ENCODE data around the gene WDR5.

WDR5 gene

DNA sequence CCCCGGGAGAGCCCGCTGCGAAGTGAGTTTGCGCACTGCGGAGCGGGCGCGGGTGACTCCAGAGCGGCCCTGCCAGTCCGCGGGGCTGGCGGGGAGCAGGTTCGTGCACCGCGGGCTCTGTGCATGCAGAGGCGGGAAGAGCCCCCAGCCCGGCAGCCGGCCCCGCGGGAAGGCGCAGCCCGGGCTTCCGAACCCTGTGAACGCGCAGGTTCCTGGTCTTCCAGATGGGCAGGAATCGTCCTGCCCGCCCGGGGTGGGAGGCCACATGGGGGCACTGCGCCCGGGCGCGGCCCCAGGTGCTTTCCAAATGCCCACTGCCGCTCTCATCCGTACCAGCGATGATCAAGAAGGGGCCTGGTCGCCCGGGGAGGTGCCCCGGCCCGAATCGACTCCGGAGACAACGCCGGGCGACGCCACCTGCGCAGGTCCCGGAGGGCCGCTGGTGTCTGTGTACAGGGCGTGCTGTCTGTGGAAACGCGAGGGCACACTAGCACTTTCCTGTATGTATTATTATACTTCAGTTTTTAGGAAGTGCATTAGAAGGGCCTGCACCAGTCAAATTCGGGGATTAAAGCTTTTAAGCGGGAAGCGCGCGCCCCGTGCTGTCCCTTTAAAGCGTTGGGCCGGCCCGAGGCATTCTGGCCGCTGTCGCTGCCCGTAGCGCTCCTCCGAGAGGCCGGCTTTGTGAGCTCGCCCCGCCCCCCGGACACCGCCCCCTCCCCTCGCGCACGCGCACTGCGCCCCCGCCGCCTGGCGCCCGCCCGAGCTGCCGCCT, at the start of gene WDR5:
TSS of gene WDR5 (plus strand) at position 740 of the 775 bp plus-strand sequence. CDS start 3,796 bp downstream, outside the sequence.
- H3K9me3 ChIP-seq (replicated peaks; ENCODE audit: insufficient read depth, low read length), result no peaks in the 10 kb centered on the region
- H3K79me2 ChIP-seq (ENCODE audit: low read length), result peaks cover 48% of the 10 kb centered on the region
- H2AFZ ChIP-seq (ENCODE audit: low read length), result peak within 1 kb of the TSS; percentile 94
- H3K9ac ChIP-seq (ENCODE audit: low read length), result peak within 1 kb of the TSS; percentile 97
- TF ChIP-seq EZH2 (optimal IDR thresholded peaks at IDR 0.05; ENCODE audit: low read depth, low read length) (no peak), EZH2phosphoT487 (IDR thresholded peaks at IDR 0.05; ENCODE audit: low read length) (no peak)
- TF ChIP-seq, protein P1, sequence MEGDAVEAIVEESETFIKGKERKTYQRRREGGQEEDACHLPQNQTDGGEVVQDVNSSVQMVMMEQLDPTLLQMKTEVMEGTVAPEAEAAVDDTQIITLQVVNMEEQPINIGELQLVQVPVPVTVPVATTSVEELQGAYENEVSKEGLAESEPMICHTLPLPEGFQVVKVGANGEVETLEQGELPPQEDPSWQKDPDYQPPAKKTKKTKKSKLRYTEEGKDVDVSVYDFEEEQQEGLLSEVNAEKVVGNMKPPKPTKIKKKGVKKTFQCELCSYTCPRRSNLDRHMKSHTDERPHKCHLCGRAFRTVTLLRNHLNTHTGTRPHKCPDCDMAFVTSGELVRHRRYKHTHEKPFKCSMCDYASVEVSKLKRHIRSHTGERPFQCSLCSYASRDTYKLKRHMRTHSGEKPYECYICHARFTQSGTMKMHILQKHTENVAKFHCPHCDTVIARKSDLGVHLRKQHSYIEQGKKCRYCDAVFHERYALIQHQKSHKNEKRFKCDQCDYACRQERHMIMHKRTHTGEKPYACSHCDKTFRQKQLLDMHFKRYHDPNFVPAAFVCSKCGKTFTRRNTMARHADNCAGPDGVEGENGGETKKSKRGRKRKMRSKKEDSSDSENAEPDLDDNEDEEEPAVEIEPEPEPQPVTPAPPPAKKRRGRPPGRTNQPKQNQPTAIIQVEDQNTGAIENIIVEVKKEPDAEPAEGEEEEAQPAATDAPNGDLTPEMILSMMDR (IDR thresholded peaks at IDR 0.05; ENCODE audit: low read length), result peak; percentile 30
- no peaks in the 10 kb centered on the region for H3K9me2 ChIP-seq (replicated peaks; ENCODE audit: insufficient read depth, low read length)
- H3K27me3 ChIP-seq (replicated peaks; ENCODE audit: insufficient read depth, low read length), result no peaks in the 10 kb centered on the region
- H3K4me1 ChIP-seq (ENCODE audit: low read length), result peaks cover 7% of the 10 kb centered on the region; the same call in 1 of the 2 replicates
- no peaks in the 10 kb centered on the region; the same call in 1 of the 2 replicates for H3K36me3 ChIP-seq (replicated peaks; ENCODE audit: insufficient read depth, low read length)
- H3K4me2 ChIP-seq (ENCODE audit: low read depth, low read length), result peak within 1 kb of the TSS; percentile 90
- peak within 1 kb of the TSS; percentile 100 for H3K4me3 ChIP-seq (ENCODE audit: low read length)
- H3F3A ChIP-seq (ENCODE audit: insufficient read depth, low read length), result no peaks in the 10 kb centered on the region
- DNase-seq, result peak; percentile 89
- H3K27ac ChIP-seq (ENCODE audit: low read length), result peak within 1 kb of the TSS; percentile 80
- H4K20me1 ChIP-seq (ENCODE audit: insufficient read depth, low read length), result peaks cover 11% of the 10 kb centered on the region; the same call in 1 of the 2 replicates

DNA sequence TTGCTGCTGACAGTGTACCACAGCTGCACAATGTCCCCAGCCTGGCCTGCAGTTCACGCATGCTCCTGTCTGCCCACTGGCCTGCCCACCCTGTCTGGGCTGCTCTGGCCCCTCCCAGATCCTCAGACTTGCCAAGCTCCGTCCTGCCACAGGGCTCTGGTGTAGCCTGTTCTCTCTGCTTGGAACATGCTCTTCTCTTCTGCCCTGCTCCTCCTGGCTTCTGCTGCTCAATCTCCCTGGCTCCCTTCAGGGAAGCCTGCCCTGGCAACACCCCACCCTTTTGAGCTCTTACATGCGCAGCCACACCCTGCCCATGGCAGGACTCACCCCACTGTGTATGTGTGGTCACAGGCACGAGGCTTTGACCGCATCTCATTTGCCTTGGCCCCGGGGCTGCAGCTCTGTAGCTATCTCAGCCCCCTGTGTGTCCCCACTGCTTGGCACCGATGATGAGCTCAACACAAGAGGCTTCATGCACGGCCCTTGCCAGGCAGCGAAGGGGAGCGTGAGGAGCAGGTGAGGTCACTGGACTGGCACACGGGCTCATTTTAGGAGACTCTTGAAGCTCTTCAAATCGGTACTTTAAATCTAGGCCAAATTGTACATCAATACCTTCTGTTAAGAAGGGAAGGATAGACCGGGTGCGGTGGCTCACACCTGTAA, 47.7 kb upstream of the WDR5 start:
- Histone ChIP-seq H3K4me2 (ENCODE audit: low read depth, low read length) (no peak overlapping the region), H2AFZ (ENCODE audit: low read length) (no peak overlapping the region), H3K27ac (ENCODE audit: low read length) (no peak overlapping the region), H3K9ac (ENCODE audit: low read length) (no peak overlapping the region), H3K27me3 (replicated peaks; ENCODE audit: insufficient read depth, low read length) (peaks cover 64% of the 10 kb centered on the region), H3K79me2 (ENCODE audit: low read length) (no peaks in the 10 kb centered on the region), H3K36me3 (replicated peaks; ENCODE audit: insufficient read depth, low read length) (no peaks in the 10 kb centered on the region), H3K4me3 (ENCODE audit: low read length) (no peak overlapping the region), H3F3A (ENCODE audit: insufficient read depth, low read length) (no peaks in the 10 kb centered on the region), H3K9me3 (replicated peaks; ENCODE audit: insufficient read depth, low read length) (no peaks in the 10 kb centered on the region), H4K20me1 (ENCODE audit: insufficient read depth, low read length) (no peaks in the 10 kb centered on the region), H3K4me1 (ENCODE audit: low read length) (no peaks in the 10 kb centered on the region), H3K9me2 (replicated peaks; ENCODE audit: insufficient read depth, low read length) (no peaks in the 10 kb centered on the region)
- DNase-seq, result no peak
- TF ChIP-seq EZH2 (optimal IDR thresholded peaks at IDR 0.05; ENCODE audit: low read depth, low read length), result no peak
- no peak for TF ChIP-seq EZH2phosphoT487 (IDR thresholded peaks at IDR 0.05; ENCODE audit: low read length)
- TF ChIP-seq, protein P1 (IDR thresholded peaks at IDR 0.05; ENCODE audit: low read length), result no peak

DNA sequence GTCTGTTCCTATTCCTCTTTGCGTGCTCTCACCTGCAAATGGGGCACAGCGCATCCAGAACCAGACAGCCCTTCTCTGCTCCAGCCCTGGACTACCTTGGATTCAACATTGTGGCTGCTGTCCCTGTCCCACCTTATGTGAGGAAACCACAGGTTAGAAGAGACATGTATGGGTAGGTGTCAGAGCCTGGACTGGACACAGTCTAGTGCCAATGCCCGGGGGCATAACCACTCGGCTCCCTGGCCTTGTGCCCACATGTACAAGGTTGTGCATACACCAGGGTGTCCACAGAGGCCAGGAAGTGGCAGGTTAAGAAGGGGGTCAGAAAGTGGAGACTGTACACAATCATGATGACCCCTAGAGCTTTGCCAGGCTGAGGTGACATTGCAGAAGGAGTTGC, 45.9 kb upstream of the WDR5 start:
- no peaks in the 10 kb centered on the region for H3K79me2 ChIP-seq (ENCODE audit: low read length)
- no peak for DNase-seq
- no peaks in the 10 kb centered on the region for H4K20me1 ChIP-seq (ENCODE audit: insufficient read depth, low read length)
- H3K4me3 ChIP-seq (ENCODE audit: low read length), result no peak overlapping the region
- no peaks in the 10 kb centered on the region for H3F3A ChIP-seq (ENCODE audit: insufficient read depth, low read length)
- no peaks in the 10 kb centered on the region for H3K9me2 ChIP-seq (replicated peaks; ENCODE audit: insufficient read depth, low read length)
- H3K27ac ChIP-seq (ENCODE audit: low read length), result no peak overlapping the region
- H3K4me1 ChIP-seq (ENCODE audit: low read length), result no peaks in the 10 kb centered on the region
- H2AFZ ChIP-seq (ENCODE audit: low read length), result no peak overlapping the region
- no peaks in the 10 kb centered on the region for H3K36me3 ChIP-seq (replicated peaks; ENCODE audit: insufficient read depth, low read length)
- H3K4me2 ChIP-seq (ENCODE audit: low read depth, low read length), result no peak overlapping the region
- H3K27me3 ChIP-seq (replicated peaks; ENCODE audit: insufficient read depth, low read length), result peaks cover 62% of the 10 kb centered on the region
- H3K9ac ChIP-seq (ENCODE audit: low read length), result no peak overlapping the region
- H3K9me3 ChIP-seq (replicated peaks; ENCODE audit: insufficient read depth, low read length), result no peaks in the 10 kb centered on the region
- TF ChIP-seq EZH2 (optimal IDR thresholded peaks at IDR 0.05; ENCODE audit: low read depth, low read length) (no peak), EZH2phosphoT487 (IDR thresholded peaks at IDR 0.05; ENCODE audit: low read length) (no peak)
- TF ChIP-seq, protein P1 (IDR thresholded peaks at IDR 0.05; ENCODE audit: low read length), result no peak
